HG03196 (cell line): ENCODE results near the gene GNAZ.

Experiments
- ATAC-seq: cut with Tn5 transposase; IDR thresholded peaks from one replicate; pipeline ENCODE4 v1.9.1; 2021; ENCODE audit not compliant: unreplicated experiment

The GNAZ gene

GRCh38 chr22:23150762-23151161 is 80.4 kb downstream of the GNAZ start:
- no peak for ATAC-seq

GRCh38 chr22:23151827-23152226 is 81.5 kb downstream of the GNAZ start:
- no peak for ATAC-seq

- ATAC-seq, result no peak
Observed at GRCh38 chr22:23152238-23153114, 82.2 kb downstream of the GNAZ start.

GRCh38 chr22:23153994-23154393 is 83.7 kb downstream of the GNAZ start:
- no peak for ATAC-seq

- ATAC-seq, result no peak
Observed at GRCh38 chr22:23154461-23154860, 84.1 kb downstream of the GNAZ start.

GRCh38 chr22:23155143-23155542 is 84.8 kb downstream of the GNAZ start:
- ATAC-seq, result no peak

- ATAC-seq, result no peak
Observed at GRCh38 chr22:23155831-23156230, 85.5 kb downstream of the GNAZ start.

- no peak for ATAC-seq
Observed at GRCh38 chr22:23156286-23156685, 86.0 kb downstream of the GNAZ start.

- no peak for ATAC-seq
Observed at GRCh38 chr22:23157560-23158515, 87.5 kb downstream of the GNAZ start.

GRCh38 chr22:23158516-23159290 is 88.4 kb downstream of the GNAZ start:
- ATAC-seq, result no peak

- ATAC-seq, result no peak
Observed at GRCh38 chr22:23159291-23159630, 88.9 kb downstream of the GNAZ start.

- ATAC-seq, result no peak
Observed at GRCh38 chr22:23161029-23161428, 90.7 kb downstream of the GNAZ start.

- ATAC-seq, result no peak
Observed at GRCh38 chr22:23161574-23161973, 91.3 kb downstream of the GNAZ start.

GRCh38 chr22:23163665-23164064 is 93.3 kb downstream of the GNAZ start:
- ATAC-seq, result no peak

GRCh38 chr22:23164091-23164490 is 93.8 kb downstream of the GNAZ start:
- no peak for ATAC-seq

GRCh38 chr22:23166042-23166831 is 95.9 kb downstream of the GNAZ start:
- ATAC-seq, result no peak

- ATAC-seq, result no peak
Observed at GRCh38 chr22:23166841-23167616, 96.7 kb downstream of the GNAZ start.

GRCh38 chr22:23168391-23169042 is 98.2 kb downstream of the GNAZ start:
- no peak for ATAC-seq

GRCh38 chr22:23169043-23169406 is 98.7 kb downstream of the GNAZ start:
- no peak for ATAC-seq
